Central memory CD8-positive, alpha-beta T cell (primary cell): ENCODE data around the gene SFXN4.
"Not testable (repeated sequence)": the region's sequence is repeated elsewhere in the genome, so short reads cannot be mapped to it uniquely, and the experiment has no call there.

Source experiments
- ATAC-seq: fragments of 150-1000 bp; cut with Tn5 transposase; replicated peaks from 2 replicates; pipeline ENCODE4 v1.10.0; 2022; ENCODE audit warnings: mild to moderate bottlenecking, moderate FRiP score, moderate number of reproducible peaks; ENCODE audit not compliant: poor library complexity, severe bottlenecking; ENCODE audit errors: extremely low read depth
- DNase-seq, 2 donors: peaks; one replicate each; pipeline ENCODE4 v3.0.0; 2021; ENCODE audit warnings: low spot score in 2 of 2
- H3K27ac Mint-ChIP-seq: one replicate; pipeline ENCODE4 v1.8.0; 2022; ENCODE audit warnings: low read depth, mild to moderate bottlenecking, moderate library complexity, mixed read lengths
- H3K27me3 Mint-ChIP-seq: one replicate; pipeline ENCODE4 v1.8.0; 2022; ENCODE audit warnings: mixed read lengths
- H3K36me3 Mint-ChIP-seq: one replicate; pipeline ENCODE4 v1.8.0; 2022; ENCODE audit warnings: mild to moderate bottlenecking, moderate library complexity, mixed read lengths; ENCODE audit not compliant: insufficient read depth
- H3K4me1 Mint-ChIP-seq: one replicate; pipeline ENCODE4 v1.8.0; 2022; ENCODE audit warnings: mixed read lengths
- H3K4me3 Mint-ChIP-seq: one replicate; pipeline ENCODE4 v1.8.0; 2022; ENCODE audit warnings: mild to moderate bottlenecking, moderate library complexity, mixed read lengths
- H3K9me3 Mint-ChIP-seq: one replicate; pipeline ENCODE4 v1.8.0; 2022; ENCODE audit warnings: mixed read lengths

SFXN4 gene

GRCh38 chr10:119205894-119206602, 40.5 kb upstream of the SFXN4 start:
- Mint-ChIP-seq H3K4me3 (peak overlapping the region; percentile 85), H3K27ac (peak overlapping the region; percentile 97), H3K4me1 (peaks cover 28% of the 10 kb centered on the region), H3K9me3 (no peaks in the 10 kb centered on the region), H3K27me3 (no peaks in the 10 kb centered on the region), H3K36me3 (peaks cover 4% of the 10 kb centered on the region)
- DNase-seq (peak; percentile 14 to 21), ATAC-seq (no peak)

- no peak overlapping the region for H3K4me3 Mint-ChIP-seq
- ATAC-seq (no peak), DNase-seq (no peak)
- H3K4me1 Mint-ChIP-seq, result peaks cover 9% of the 10 kb centered on the region
- no peak overlapping the region for H3K27ac Mint-ChIP-seq
- H3K27me3 Mint-ChIP-seq, result no peaks in the 10 kb centered on the region
- no peaks in the 10 kb centered on the region for H3K9me3 Mint-ChIP-seq
- peaks cover 2% of the 10 kb centered on the region for H3K36me3 Mint-ChIP-seq
Measured at GRCh38 chr10:119203006-119203405, 37.5 kb upstream of the SFXN4 start.

GRCh38 chr10:119201233-119201632, 35.7 kb upstream of the SFXN4 start:
- H3K4me3 Mint-ChIP-seq, result no peak overlapping the region
- peaks cover 4% of the 10 kb centered on the region for H3K4me1 Mint-ChIP-seq
- H3K36me3 Mint-ChIP-seq, result no peaks in the 10 kb centered on the region
- no peaks in the 10 kb centered on the region for H3K27me3 Mint-ChIP-seq
- no peaks in the 10 kb centered on the region for H3K9me3 Mint-ChIP-seq
- no peak for ATAC-seq
- no peak overlapping the region for H3K27ac Mint-ChIP-seq
- DNase-seq, result no peak

GRCh38 chr10:119199231-119199992, 33.9 kb upstream of the SFXN4 start:
- H3K4me3 Mint-ChIP-seq, result no peak overlapping the region
- no peak overlapping the region for H3K27ac Mint-ChIP-seq
- no peaks in the 10 kb centered on the region for H3K36me3 Mint-ChIP-seq
- DNase-seq, result no peak
- no peaks in the 10 kb centered on the region for H3K27me3 Mint-ChIP-seq
- no peaks in the 10 kb centered on the region for H3K4me1 Mint-ChIP-seq
- H3K9me3 Mint-ChIP-seq, result no peaks in the 10 kb centered on the region
- ATAC-seq, result peak; percentile 58

GRCh38 chr10:119198438-119198837, 32.9 kb upstream of the SFXN4 start:
- Mint-ChIP-seq H3K9me3 (no peaks in the 10 kb centered on the region), H3K4me3 (no peak overlapping the region), H3K27ac (no peak overlapping the region), H3K27me3 (no peaks in the 10 kb centered on the region), H3K36me3 (no peaks in the 10 kb centered on the region), H3K4me1 (no peaks in the 10 kb centered on the region)
- no peak for ATAC-seq
- DNase-seq, result no peak

GRCh38 chr10:119197921-119198320, 32.4 kb upstream of the SFXN4 start:
- H3K9me3 Mint-ChIP-seq, result no peaks in the 10 kb centered on the region
- ATAC-seq (no peak), DNase-seq (no peak)
- H3K36me3 Mint-ChIP-seq, result no peaks in the 10 kb centered on the region
- H3K27me3 Mint-ChIP-seq, result no peaks in the 10 kb centered on the region
- no peak overlapping the region for H3K27ac Mint-ChIP-seq
- H3K4me3 Mint-ChIP-seq, result no peak overlapping the region
- no peaks in the 10 kb centered on the region for H3K4me1 Mint-ChIP-seq

GRCh38 chr10:119191881-119192280, 26.4 kb upstream of the SFXN4 start:
- no peak for ATAC-seq
- no peaks in the 10 kb centered on the region for H3K36me3 Mint-ChIP-seq
- H3K9me3 Mint-ChIP-seq, result no peaks in the 10 kb centered on the region
- H3K27ac Mint-ChIP-seq, result peak overlapping the region; percentile 53
- H3K4me1 Mint-ChIP-seq, result peaks cover 10% of the 10 kb centered on the region
- H3K27me3 Mint-ChIP-seq, result no peaks in the 10 kb centered on the region
- no peak for DNase-seq
- no peak overlapping the region for H3K4me3 Mint-ChIP-seq

GRCh38 chr10:119190954-119191785, 25.7 kb upstream of the SFXN4 start:
- H3K36me3 Mint-ChIP-seq, result no peaks in the 10 kb centered on the region
- H3K4me1 Mint-ChIP-seq, result peaks cover 10% of the 10 kb centered on the region
- no peaks in the 10 kb centered on the region for H3K27me3 Mint-ChIP-seq
- DNase-seq (no peak), ATAC-seq (no peak)
- H3K27ac Mint-ChIP-seq, result peak overlapping the region; percentile 73
- no peak overlapping the region for H3K4me3 Mint-ChIP-seq
- no peaks in the 10 kb centered on the region for H3K9me3 Mint-ChIP-seq

GRCh38 chr10:119190353-119190752, 24.8 kb upstream of the SFXN4 start:
- ATAC-seq, result no peak
- Mint-ChIP-seq H3K4me1 (peaks cover 10% of the 10 kb centered on the region), H3K9me3 (no peaks in the 10 kb centered on the region), H3K27ac (peak overlapping the region; percentile 73), H3K36me3 (no peaks in the 10 kb centered on the region), H3K4me3 (no peak overlapping the region), H3K27me3 (no peaks in the 10 kb centered on the region)
- no peak for DNase-seq

- Mint-ChIP-seq H3K27me3 (no peaks in the 10 kb centered on the region), H3K9me3 (no peaks in the 10 kb centered on the region), H3K4me1 (peaks cover 10% of the 10 kb centered on the region), H3K4me3 (no peak overlapping the region), H3K27ac (no peak overlapping the region), H3K36me3 (no peaks in the 10 kb centered on the region)
- ATAC-seq (no peak), DNase-seq (no peak)
Measured at GRCh38 chr10:119189811-119190282, 24.3 kb upstream of the SFXN4 start.

GRCh38 chr10:119183664-119184412, 18.3 kb upstream of the SFXN4 start:
- H3K9me3 Mint-ChIP-seq, result no peaks in the 10 kb centered on the region
- no peak overlapping the region for H3K4me3 Mint-ChIP-seq
- ATAC-seq (no peak), DNase-seq (no peak)
- peak overlapping the region; percentile 67 for H3K27ac Mint-ChIP-seq
- peaks cover 5% of the 10 kb centered on the region for H3K36me3 Mint-ChIP-seq
- no peaks in the 10 kb centered on the region for H3K27me3 Mint-ChIP-seq
- H3K4me1 Mint-ChIP-seq, result peaks cover 6% of the 10 kb centered on the region

GRCh38 chr10:119180850-119181400, 15.4 kb upstream of the SFXN4 start:
- not testable (repeated sequence) for H3K9me3 Mint-ChIP-seq, ATAC-seq, H3K4me3 Mint-ChIP-seq, DNase-seq, H3K27me3 Mint-ChIP-seq, H3K27ac Mint-ChIP-seq
- peaks cover 11% of the 10 kb centered on the region for H3K36me3 Mint-ChIP-seq
- peaks cover 26% of the 10 kb centered on the region for H3K4me1 Mint-ChIP-seq
